Activated CD4-positive, alpha-beta T cell treated with anti-CD3 and anti-CD28 coated beads for 24 hours (primary cell): ENCODE data around the gene OTULIN.

Experiments used
- DNase-seq, 2 donors: peaks; one replicate each; pipeline ENCODE4 v3.0.0-alpha.2; 2020; ENCODE audit warnings: low read depth in 2 of 2

The OTULIN gene

GRCh38 chr5:14664270-14665100 is at the start of gene OTULIN:
TSS of gene OTULIN (plus strand) at chr5:14664718. CDS start at chr5:14664826, 108 bp downstream.
- peak; percentile 73 to 78 for DNase-seq

GRCh38 chr5:14615365-14615764 is 49.2 kb upstream of the OTULIN start:
- DNase-seq = no peak

- no peak for DNase-seq
Observed at GRCh38 chr5:14617441-14617840, 47.1 kb upstream of the OTULIN start.

GRCh38 chr5:14627270-14627669 is 37.2 kb upstream of the OTULIN start:
- DNase-seq = no peak

GRCh38 chr5:14628346-14628745 is 36.2 kb upstream of the OTULIN start:
- peak; percentile 25 to 34 for DNase-seq

GRCh38 chr5:14630671-14631070 is 33.8 kb upstream of the OTULIN start:
- no peak for DNase-seq

- DNase-seq = no peak
Observed at GRCh38 chr5:14635656-14636055, 28.9 kb upstream of the OTULIN start.

GRCh38 chr5:14640765-14641164 is 23.8 kb upstream of the OTULIN start:
- DNase-seq = no peak

GRCh38 chr5:14644623-14645237 is 19.8 kb upstream of the OTULIN start:
- DNase-seq = no peak

- DNase-seq = no peak
Observed at GRCh38 chr5:14650052-14650451, 14.5 kb upstream of the OTULIN start.

- DNase-seq = no peak
Observed at GRCh38 chr5:14655146-14655741, 9.3 kb upstream of the OTULIN start.

GRCh38 chr5:14656898-14657297 is 7.6 kb upstream of the OTULIN start:
- no peak for DNase-seq

GRCh38 chr5:14659821-14660607 is 4.5 kb upstream of the OTULIN start:
- no peak for DNase-seq

- DNase-seq = no peak
Observed at GRCh38 chr5:14660833-14661232, 3.7 kb upstream of the OTULIN start.

GRCh38 chr5:14662721-14663260 is 1.7 kb upstream of the OTULIN start:
- no peak for DNase-seq

- no peak for DNase-seq
Observed at GRCh38 chr5:14663734-14664269, 716 bp upstream of the OTULIN start.

- DNase-seq = no peak
Observed at GRCh38 chr5:14665101-14665822, 744 bp downstream of the OTULIN start.

- DNase-seq = no peak
Observed at GRCh38 chr5:14665949-14666348, 1.4 kb downstream of the OTULIN start.

- no peak for DNase-seq
Observed at GRCh38 chr5:14666357-14666756, 1.8 kb downstream of the OTULIN start.

GRCh38 chr5:14667290-14667689 is 2.8 kb downstream of the OTULIN start:
- no peak for DNase-seq

- no peak for DNase-seq
Observed at GRCh38 chr5:14667770-14668169, 3.3 kb downstream of the OTULIN start.
